Stomach (tissue), 4 donors: ENCODE measurements around the gene SCN4A.
"Not testable (repeated sequence)": the region's sequence is repeated elsewhere in the genome, so short reads cannot be mapped to it uniquely, and the experiment has no call there.

ENCODE experiments used
- EP300 ChIP-seq: sonication (generic); formaldehyde crosslinking; IDR thresholded peaks from one replicate; pipeline ENCODE4 v1.6.1; 2017; ENCODE audit warnings: antibody characterized with exemption
- POLR2A ChIP-seq, 4 donors: fragments of 450-650 bp; IDR thresholded peaks; one replicate each; pipeline ENCODE4 v1.6.1; 2016; ENCODE audit warnings: antibody characterized with exemption in 4 of 4, control low read depth in 2 of 4, mild to moderate bottlenecking in 1 of 4, moderate library complexity in 1 of 4
- POLR2AphosphoS5 ChIP-seq, 3 donors: sonication (generic); formaldehyde crosslinking; IDR thresholded peaks; one replicate each; pipeline ENCODE4 v1.6.1; 2016; ENCODE audit warnings: antibody characterized with exemption in 3 of 3
- TF ChIP-seq, protein P1 (sequence below), 7 experiments: fragments of 450-650 bp in 4 of 7; fragments of 200-600 bp in 3 of 7; sonication (generic) in 3 of 7; IDR thresholded peaks; one replicate each; pipeline ENCODE4 v1.5.1; 2016 to 2019; ENCODE audit warnings: antibody characterized with exemption in 7 of 7, control low read depth in 2 of 7, mild to moderate bottlenecking in 1 of 7

DNA sequence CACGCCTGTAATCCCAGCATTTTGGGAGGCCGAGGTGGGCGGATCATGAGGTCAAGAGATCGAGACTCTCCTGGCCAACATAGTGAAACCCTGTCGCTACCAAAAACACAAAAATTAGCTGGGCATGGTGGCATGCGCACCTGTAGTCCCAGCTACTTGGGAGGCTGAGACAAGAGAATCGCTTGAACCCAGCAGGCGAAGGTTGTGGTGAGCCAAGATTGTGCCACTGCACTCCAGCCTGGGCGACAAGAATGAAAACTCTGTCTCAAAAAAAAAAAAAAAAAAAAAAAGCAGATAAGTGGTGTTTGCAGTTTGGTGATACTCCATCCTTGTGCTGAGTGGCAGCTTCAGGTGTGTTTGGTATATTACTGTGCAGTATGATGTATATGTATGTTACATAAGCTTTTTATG lies 46.8 kb upstream of the SCN4A start:
- not testable (repeated sequence) for TF ChIP-seq EP300; POLR2A (IDR thresholded peaks at IDR 0.05); POLR2AphosphoS5 (IDR thresholded peaks at IDR 0.05)
- TF ChIP-seq, protein P1, sequence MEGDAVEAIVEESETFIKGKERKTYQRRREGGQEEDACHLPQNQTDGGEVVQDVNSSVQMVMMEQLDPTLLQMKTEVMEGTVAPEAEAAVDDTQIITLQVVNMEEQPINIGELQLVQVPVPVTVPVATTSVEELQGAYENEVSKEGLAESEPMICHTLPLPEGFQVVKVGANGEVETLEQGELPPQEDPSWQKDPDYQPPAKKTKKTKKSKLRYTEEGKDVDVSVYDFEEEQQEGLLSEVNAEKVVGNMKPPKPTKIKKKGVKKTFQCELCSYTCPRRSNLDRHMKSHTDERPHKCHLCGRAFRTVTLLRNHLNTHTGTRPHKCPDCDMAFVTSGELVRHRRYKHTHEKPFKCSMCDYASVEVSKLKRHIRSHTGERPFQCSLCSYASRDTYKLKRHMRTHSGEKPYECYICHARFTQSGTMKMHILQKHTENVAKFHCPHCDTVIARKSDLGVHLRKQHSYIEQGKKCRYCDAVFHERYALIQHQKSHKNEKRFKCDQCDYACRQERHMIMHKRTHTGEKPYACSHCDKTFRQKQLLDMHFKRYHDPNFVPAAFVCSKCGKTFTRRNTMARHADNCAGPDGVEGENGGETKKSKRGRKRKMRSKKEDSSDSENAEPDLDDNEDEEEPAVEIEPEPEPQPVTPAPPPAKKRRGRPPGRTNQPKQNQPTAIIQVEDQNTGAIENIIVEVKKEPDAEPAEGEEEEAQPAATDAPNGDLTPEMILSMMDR (IDR thresholded peaks at IDR 0.05), result not testable (repeated sequence)
